ENCODE results near the gene CDH4. TPM values are rescaled to one million over a fixed set of nuclear protein-coding genes. Genes with fewer than 3 reads are reported as not detected.

Gene CDH4
- total and polyA plus RNA-seq, 2 donors (not counting 3 experiments of a cell fraction or from before 2014, with no cell fraction given), result 0.17 to 0.51 TPM

DNA sequence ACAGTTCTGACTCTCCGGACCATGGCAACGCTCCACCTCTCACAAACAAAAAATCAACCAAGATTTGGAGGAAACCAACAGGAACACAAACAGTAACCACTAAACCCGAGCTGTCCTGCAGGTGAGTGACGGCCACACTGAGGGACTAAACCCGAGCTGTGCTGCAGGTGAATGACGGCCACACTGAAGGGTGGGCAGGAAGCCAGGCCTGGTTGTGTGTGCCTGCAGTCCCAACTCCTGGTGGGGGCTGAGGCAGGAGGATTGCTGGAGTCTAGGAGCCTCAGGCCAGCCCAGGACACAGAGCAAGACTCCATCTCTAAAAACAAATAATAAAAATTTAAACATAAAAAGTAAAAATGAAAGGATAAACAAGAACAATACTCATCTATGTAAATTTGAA, 733.0 kb downstream of the CDH4 start:
- H2AFZ ChIP-seq (ENCODE audit: low read depth, low read length), result no peak overlapping the region
- TF ChIP-seq, protein P1, sequence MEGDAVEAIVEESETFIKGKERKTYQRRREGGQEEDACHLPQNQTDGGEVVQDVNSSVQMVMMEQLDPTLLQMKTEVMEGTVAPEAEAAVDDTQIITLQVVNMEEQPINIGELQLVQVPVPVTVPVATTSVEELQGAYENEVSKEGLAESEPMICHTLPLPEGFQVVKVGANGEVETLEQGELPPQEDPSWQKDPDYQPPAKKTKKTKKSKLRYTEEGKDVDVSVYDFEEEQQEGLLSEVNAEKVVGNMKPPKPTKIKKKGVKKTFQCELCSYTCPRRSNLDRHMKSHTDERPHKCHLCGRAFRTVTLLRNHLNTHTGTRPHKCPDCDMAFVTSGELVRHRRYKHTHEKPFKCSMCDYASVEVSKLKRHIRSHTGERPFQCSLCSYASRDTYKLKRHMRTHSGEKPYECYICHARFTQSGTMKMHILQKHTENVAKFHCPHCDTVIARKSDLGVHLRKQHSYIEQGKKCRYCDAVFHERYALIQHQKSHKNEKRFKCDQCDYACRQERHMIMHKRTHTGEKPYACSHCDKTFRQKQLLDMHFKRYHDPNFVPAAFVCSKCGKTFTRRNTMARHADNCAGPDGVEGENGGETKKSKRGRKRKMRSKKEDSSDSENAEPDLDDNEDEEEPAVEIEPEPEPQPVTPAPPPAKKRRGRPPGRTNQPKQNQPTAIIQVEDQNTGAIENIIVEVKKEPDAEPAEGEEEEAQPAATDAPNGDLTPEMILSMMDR (IDR thresholded peaks at IDR 0.05; ENCODE audit: extremely low read depth in 1 of 2, insufficient read depth in 1 of 2, low read depth in 1 of 2, low read length in 2 of 2), result no peak
- TF ChIP-seq POLR2A (IDR thresholded peaks at IDR 0.05; ENCODE audit: low read depth, low read length), result no peak
- TF ChIP-seq POLR2AphosphoS5 (IDR thresholded peaks at IDR 0.05; ENCODE audit: insufficient read depth, low read depth, low read length), result no peak
- no peak for TF ChIP-seq FOS (IDR thresholded peaks at IDR 0.05; ENCODE audit: borderline replicate concordance, insufficient read depth, low read length)
- TF ChIP-seq EZH2 (IDR thresholded peaks at IDR 0.05; ENCODE audit: borderline replicate concordance, low read depth, low read length, severe bottlenecking), result no peak
- TF ChIP-seq, protein P2, sequence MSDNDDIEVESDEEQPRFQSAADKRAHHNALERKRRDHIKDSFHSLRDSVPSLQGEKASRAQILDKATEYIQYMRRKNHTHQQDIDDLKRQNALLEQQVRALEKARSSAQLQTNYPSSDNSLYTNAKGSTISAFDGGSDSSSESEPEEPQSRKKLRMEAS (IDR thresholded peaks at IDR 0.05; ENCODE audit: insufficient read depth, insufficient read length), result no peak
- no peaks in the 10 kb centered on the region for H3K4me1 ChIP-seq (ENCODE audit: control insufficient read depth, extremely low read depth, insufficient read depth, low read length)
- peaks cover 0 to 11% of the 10 kb centered on the region in 2 experiments for H3K36me3 ChIP-seq (ENCODE audit: control insufficient read depth in 2 of 2, extremely low read depth in 1 of 2, insufficient read depth in 2 of 2, low read length in 2 of 2)
- no TSS peak for BruUV-seq (replicated peaks)
- no peaks in the 10 kb centered on the region for H3K9me1 ChIP-seq (replicated peaks; ENCODE audit: control insufficient read depth, extremely low read depth, insufficient read depth, low read length)
- no peak overlapping the region for H3K27ac ChIP-seq (ENCODE audit: insufficient read depth, low read depth, low read length)
- no peak overlapping the region for H3K4me2 ChIP-seq (ENCODE audit: insufficient read depth, low read length)
- H3K79me2 ChIP-seq (ENCODE audit: control insufficient read depth, insufficient read depth, low read length), result no peaks in the 10 kb centered on the region
- no peak overlapping the region for H3K4me3 ChIP-seq (replicated peaks in 1 of 3; ENCODE audit: insufficient read depth in 1 of 3, low read depth in 1 of 3, low read length in 3 of 3)
- dilution Hi-C loops (cut with MboI; ENCODE audit: extremely low pct_ligation_motif_present, low sequenced_read_pairs) (no loop called here), intact Hi-C loops (cut with micrococcal nuclease) (no loop called here)
- FAIRE-seq (no peak), DNase-seq (ENCODE audit: low read depth, low spot score) (no peak)
- no peaks in the 10 kb centered on the region for H4K20me1 ChIP-seq (replicated peaks; ENCODE audit: control insufficient read depth, extremely low read depth, insufficient read depth, low read length)
- H3K9ac ChIP-seq (replicated peaks; ENCODE audit: extremely low read depth, insufficient read depth, low read length), result no peak overlapping the region
- no peaks in the 10 kb centered on the region for H3K27me3 ChIP-seq (ENCODE audit: control insufficient read depth in 2 of 2, insufficient read depth in 2 of 2, low read length in 2 of 2)
- POLR2A ChIA-PET, result no interaction called here
- H3K9me3 ChIP-seq (replicated peaks; ENCODE audit: control insufficient read depth, insufficient read depth, low read length), result no peaks in the 10 kb centered on the region
- CTCF ChIA-PET, result no interaction called here

Data from endothelial cell of umbilical vein (primary cell).